ENCODE data around the gene SLC44A1. TPM values are rescaled to one million over a fixed set of nuclear protein-coding genes. Genes with fewer than 3 reads are reported as not detected.

SLC44A1 gene
- total and polyA plus RNA-seq, 2 of the 13 experiments (the other 11 are each of a cell fraction or from before 2014, with no cell fraction given), result 21.4 to 40.8 TPM

GRCh38 chr9:105418588-105419500 is 174.4 kb downstream of the SLC44A1 start (continued):
- TF ChIP-seq ZBTB4 (CRISPR knock-in tag; IDR thresholded peaks at IDR 0.05; ENCODE audit: borderline replicate concordance) (no peak), MAF1 (CRISPR knock-in tag; IDR thresholded peaks at IDR 0.05; ENCODE audit: borderline replicate concordance) (no peak), ESRRA (CRISPR knock-in tag; IDR thresholded peaks at IDR 0.05; ENCODE audit: low read depth) (no peak), MBNL3 (CRISPR knock-in tag; conservative IDR thresholded peaks at IDR 0.05) (no peak), ELF3 (CRISPR knock-in tag; IDR thresholded peaks at IDR 0.05) (peak; percentile 51; the same call in 1 of the 2 replicates), KLF15 (CRISPR knock-in tag; IDR thresholded peaks at IDR 0.05; ENCODE audit: borderline replicate concordance) (no peak), ZSCAN9 (CRISPR knock-in tag; IDR thresholded peaks at IDR 0.05; ENCODE audit: borderline replicate concordance) (no peak), PCBP1 (IDR thresholded peaks at IDR 0.05; ENCODE audit: borderline replicate concordance, low read depth, low read length) (no peak), MAX (IDR thresholded peaks at IDR 0.05) (peak; percentile 27; the same call in 1 of the 2 replicates), ZNF138 (CRISPR knock-in tag; IDR thresholded peaks at IDR 0.05; ENCODE audit: low read depth) (no peak), MXI1 (IDR thresholded peaks at IDR 0.05; ENCODE audit: borderline replicate concordance, low read depth, low read length) (no peak), ZKSCAN5 (CRISPR knock-in tag; IDR thresholded peaks at IDR 0.05) (no peak), NFE2L2 (IDR thresholded peaks at IDR 0.05; ENCODE audit: low read length) (no peak), MED13 (CRISPR knock-in tag; IDR thresholded peaks at IDR 0.05) (peak; percentile 69; the same call in 1 of the 2 replicates), ZNF543 (CRISPR knock-in tag; IDR thresholded peaks at IDR 0.05) (peak; percentile 84), HINFP (CRISPR knock-in tag; IDR thresholded peaks at IDR 0.05; ENCODE audit: low read depth) (no peak), MTF1 (CRISPR knock-in tag; IDR thresholded peaks at IDR 0.05) (no peak), GATAD2A (CRISPR knock-in tag; IDR thresholded peaks at IDR 0.05) (peak; percentile 70; the same call in 1 of the 2 replicates), ISL2 (CRISPR knock-in tag; IDR thresholded peaks at IDR 0.05) (peak; percentile 83), ZNF235 (CRISPR knock-in tag; IDR thresholded peaks at IDR 0.05; ENCODE audit: borderline replicate concordance) (no peak)
- TF ChIP-seq, protein P1, sequence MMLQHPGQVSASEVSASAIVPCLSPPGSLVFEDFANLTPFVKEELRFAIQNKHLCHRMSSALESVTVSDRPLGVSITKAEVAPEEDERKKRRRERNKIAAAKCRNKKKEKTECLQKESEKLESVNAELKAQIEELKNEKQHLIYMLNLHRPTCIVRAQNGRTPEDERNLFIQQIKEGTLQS (CRISPR knock-in tag; IDR thresholded peaks at IDR 0.05), result no peak
- TF ChIP-seq, protein P2, sequence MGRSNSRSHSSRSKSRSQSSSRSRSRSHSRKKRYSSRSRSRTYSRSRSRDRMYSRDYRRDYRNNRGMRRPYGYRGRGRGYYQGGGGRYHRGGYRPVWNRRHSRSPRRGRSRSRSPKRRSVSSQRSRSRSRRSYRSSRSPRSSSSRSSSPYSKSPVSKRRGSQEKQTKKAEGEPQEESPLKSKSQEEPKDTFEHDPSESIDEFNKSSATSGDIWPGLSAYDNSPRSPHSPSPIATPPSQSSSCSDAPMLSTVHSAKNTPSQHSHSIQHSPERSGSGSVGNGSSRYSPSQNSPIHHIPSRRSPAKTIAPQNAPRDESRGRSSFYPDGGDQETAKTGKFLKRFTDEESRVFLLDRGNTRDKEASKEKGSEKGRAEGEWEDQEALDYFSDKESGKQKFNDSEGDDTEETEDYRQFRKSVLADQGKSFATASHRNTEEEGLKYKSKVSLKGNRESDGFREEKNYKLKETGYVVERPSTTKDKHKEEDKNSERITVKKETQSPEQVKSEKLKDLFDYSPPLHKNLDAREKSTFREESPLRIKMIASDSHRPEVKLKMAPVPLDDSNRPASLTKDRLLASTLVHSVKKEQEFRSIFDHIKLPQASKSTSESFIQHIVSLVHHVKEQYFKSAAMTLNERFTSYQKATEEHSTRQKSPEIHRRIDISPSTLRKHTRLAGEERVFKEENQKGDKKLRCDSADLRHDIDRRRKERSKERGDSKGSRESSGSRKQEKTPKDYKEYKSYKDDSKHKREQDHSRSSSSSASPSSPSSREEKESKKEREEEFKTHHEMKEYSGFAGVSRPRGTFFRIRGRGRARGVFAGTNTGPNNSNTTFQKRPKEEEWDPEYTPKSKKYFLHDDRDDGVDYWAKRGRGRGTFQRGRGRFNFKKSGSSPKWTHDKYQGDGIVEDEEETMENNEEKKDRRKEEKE (IDR thresholded peaks at IDR 0.05), result no peak
